Body of pancreas (tissue), 4 donors: ENCODE measurements around the gene ZGRF1.

ENCODE experiments used
- CTCF ChIP-seq, 7 experiments: fragments of 450-650 bp in 4 of 7; fragments of 200-600 bp in 3 of 7; sonication (generic) in 3 of 7; IDR thresholded peaks; one replicate each; pipeline ENCODE4 v1.5.1; 2016 to 2019; ENCODE audit warnings: antibody characterized with exemption in 7 of 7
- POLR2A ChIP-seq, 3 donors: fragments of 450-650 bp; IDR thresholded peaks; one replicate each; pipeline ENCODE4 v1.6.1; 2016; ENCODE audit warnings: antibody characterized with exemption in 3 of 3, mild to moderate bottlenecking in 2 of 3

- peak; percentile 92 to 100 (median 99) for TF ChIP-seq CTCF (IDR thresholded peaks at IDR 0.05)
- TF ChIP-seq POLR2A (IDR thresholded peaks at IDR 0.05), result peak in 2 of 3 donors; percentile 50 to 52
Measured at GRCh38 chr4:112636688-112637551, at the start of gene ZGRF1, which contains the start of gene LARP7.
